HuH-7.5 (cell line): ENCODE results near the gene MYT1.
"Not testable (repeated sequence)": the region's sequence is repeated elsewhere in the genome, so short reads cannot be mapped to it uniquely, and the experiment has no call there.

ENCODE experiments used
- DNase-seq: peaks from one replicate; pipeline ENCODE4 v3.0.0; 2011; ENCODE audit warnings: low spot score

MYT1 gene

GRCh38 chr20:64164123-64164836, at the start of gene MYT1:
Gene MYT1 (plus strand): TSS chr20:64164452. CDS start chr20:64198862, 34,410 bp downstream.
- no peak for DNase-seq

DNA sequence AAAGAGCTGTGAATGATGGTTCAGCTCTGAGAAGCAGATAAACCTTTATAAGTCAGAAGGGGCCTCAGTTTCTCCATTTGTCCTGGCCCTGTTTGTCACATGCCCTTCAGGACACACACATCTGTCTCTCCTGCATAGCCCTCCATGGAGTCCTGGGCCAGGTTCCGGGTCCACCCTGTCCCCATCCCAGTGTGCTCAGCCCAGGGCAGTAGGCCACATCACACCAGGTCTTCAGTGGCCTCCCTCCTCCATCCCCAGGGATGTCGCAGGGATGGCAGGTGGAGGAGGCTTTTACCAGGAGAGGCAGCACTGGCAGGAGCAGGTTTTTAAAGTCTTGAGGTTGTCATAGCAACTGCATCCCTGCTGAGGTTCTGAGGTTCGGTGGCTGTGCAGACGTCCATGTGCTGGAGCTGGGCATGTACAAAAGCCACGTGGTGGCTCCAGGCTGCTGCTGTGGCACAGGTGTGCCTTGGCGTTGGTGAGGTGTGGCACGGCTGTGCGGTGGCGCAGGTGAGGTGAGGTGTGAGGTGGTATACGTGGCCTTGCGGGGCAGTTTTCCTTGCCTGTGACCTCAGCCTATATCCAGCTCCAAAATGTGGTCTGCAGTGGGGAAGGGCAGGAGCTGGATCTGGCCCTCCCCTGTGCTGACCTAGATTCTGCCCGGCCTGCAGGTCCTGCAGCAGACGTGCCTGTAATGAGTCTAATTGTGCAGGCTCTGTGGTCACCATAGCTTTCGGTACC, 48.9 kb upstream of the MYT1 start:
- no peak for DNase-seq

DNA sequence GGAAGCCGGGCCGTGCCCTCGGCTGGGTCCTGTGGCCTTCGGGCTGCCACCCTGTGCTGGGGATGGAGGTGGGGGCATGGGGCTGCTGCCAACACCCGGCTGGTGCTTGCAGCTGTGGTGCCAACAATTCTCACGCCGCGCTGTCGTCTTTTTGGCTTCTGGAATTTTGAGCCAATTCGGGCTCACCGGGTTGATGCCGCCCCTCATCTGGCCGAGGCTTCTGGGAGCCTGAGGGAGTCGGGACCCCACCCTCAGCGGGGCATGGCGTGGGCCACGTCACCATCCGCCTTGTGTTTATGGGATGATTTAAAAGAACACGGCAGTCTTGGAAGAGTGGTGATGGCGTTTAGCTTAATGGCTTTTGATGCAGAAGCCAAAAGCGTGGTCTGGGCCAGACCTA, 48.2 kb upstream of the MYT1 start:
- DNase-seq, result no peak

GRCh38 chr20:64116541-64117431, 47.5 kb upstream of the MYT1 start:
- no peak for DNase-seq

GRCh38 chr20:64117432-64117777, 46.8 kb upstream of the MYT1 start:
- DNase-seq, result not testable (repeated sequence)

- no peak for DNase-seq
Measured at GRCh38 chr20:64119301-64119680, 45.0 kb upstream of the MYT1 start.

- no peak for DNase-seq
Measured at GRCh38 chr20:64119681-64120341, 44.4 kb upstream of the MYT1 start.

GRCh38 chr20:64121586-64121985, 42.7 kb upstream of the MYT1 start:
- no peak for DNase-seq

- not testable (repeated sequence) for DNase-seq
Measured at GRCh38 chr20:64122927-64123326, 41.3 kb upstream of the MYT1 start.

DNA sequence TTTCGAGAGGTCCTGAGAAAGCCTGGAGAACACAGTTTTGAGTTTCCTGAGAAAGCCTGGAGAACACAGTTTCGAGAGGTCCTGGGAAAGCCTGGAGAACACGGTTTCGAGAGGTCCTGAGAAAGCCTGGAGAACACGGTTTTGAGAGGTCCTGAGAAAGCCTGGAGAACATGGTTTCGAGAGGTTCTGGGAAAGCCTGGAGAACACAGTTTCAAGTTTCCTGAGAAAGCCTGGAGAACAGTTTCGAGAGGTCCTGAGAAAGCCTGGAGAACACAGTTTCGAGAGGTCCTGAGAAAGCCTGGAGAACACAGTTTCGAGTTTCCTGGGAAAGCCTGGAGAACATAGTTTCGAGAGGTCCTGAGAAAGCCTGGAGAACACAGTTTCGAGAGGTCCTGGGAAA, 40.7 kb upstream of the MYT1 start:
- DNase-seq, result not testable (repeated sequence)

GRCh38 chr20:64129146-64129782, 35.0 kb upstream of the MYT1 start:
- DNase-seq, result no peak

DNA sequence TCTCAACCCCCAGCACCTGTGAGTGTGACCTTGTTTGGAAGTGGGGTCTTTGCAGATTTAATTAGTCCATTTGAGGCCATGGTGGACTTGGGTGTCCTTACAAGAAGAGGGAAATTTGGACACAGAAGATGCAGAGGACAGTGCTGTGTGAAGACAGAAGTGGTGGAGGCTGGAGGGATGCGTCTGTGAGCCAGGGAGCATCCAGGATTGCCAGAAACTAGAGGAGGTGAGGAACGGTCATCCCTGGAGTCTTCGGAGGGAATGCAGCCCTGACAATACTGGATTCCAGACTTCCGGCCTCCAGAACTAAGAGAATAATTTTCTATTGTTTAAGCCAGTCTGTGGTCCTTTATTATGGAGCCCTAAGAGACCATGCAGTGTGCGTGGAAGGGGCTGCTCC, 34.0 kb upstream of the MYT1 start:
- no peak for DNase-seq

DNA sequence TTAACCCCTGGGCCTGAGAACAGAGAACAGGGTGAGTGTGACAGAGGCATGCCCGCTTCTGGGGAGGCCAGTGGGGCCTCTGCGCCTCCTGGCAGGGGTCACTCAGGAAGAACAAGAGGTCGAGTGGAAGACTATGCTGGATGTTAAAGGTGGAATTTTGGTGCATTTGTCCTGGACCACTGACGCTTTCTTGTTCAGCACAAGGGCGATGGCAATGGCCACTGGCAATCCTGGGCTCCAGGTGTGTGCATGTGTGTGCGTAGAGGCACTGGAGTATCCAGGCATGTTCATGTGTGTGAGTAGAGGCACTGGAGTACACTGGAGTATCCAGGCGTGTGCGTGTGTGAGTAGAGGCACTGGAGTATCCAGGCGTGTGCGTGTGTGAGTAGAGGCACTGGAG, 33.4 kb upstream of the MYT1 start:
- DNase-seq, result no peak

- peak; percentile 59 for DNase-seq
Measured at GRCh38 chr20:64131406-64131805, 32.8 kb upstream of the MYT1 start.

- DNase-seq, result no peak
Measured at GRCh38 chr20:64133951-64134407, 30.3 kb upstream of the MYT1 start.

DNA sequence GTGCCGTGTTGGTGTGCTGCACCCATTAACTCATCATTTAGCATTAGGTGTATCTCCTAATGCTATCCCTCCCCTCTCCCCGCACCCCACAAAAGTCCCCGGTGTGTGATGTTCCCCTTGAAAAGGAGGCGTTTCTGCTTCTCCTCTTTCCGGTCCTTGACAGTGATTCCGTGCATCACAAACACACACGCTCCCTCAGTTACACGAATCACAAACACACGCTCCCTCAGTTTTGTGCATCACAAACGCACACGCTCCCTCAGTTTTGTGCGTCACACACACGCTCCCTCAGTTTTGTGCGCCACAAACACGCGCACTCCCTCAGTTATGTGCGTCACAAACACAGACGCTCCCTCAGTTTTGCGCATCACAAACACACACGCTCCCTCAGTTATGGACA, 29.5 kb upstream of the MYT1 start:
- not testable (repeated sequence) for DNase-seq

DNA sequence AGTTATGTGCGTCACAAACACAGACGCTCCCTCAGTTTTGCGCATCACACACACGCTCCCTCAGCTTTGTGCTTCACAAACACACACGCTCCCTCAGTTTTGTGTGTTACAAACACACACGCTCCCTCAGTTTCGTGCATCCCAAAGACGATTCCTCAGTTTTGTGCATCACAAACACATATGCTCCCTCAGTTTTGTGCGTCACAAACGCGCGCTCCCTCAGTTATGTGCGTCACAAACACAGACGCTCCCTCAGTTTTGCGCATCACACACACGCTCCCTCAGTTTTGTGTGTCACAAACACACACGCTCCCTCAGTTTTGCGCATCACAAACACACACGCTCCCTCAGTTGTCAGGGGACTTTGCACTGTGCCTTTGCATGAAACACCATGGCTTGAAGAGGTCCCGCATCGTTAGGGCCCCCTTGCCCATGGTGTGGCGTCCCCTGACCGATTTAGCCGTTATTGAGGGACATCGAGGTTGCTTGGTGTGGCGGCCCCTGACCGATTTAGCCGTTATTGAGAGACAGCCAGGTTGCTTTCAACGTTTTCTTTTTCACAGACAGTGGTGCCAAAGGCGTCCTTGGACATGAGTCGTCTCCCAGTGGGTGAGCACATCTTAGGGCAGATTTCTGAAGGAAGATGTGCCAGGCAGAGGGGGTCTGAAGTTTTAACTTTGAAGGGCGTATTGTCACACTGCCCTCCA, 28.1 kb upstream of the MYT1 start:
- no peak for DNase-seq

GRCh38 chr20:64137598-64138031, 26.6 kb upstream of the MYT1 start:
- DNase-seq, result no peak

GRCh38 chr20:64138276-64138815, 25.9 kb upstream of the MYT1 start:
- DNase-seq, result no peak

DNA sequence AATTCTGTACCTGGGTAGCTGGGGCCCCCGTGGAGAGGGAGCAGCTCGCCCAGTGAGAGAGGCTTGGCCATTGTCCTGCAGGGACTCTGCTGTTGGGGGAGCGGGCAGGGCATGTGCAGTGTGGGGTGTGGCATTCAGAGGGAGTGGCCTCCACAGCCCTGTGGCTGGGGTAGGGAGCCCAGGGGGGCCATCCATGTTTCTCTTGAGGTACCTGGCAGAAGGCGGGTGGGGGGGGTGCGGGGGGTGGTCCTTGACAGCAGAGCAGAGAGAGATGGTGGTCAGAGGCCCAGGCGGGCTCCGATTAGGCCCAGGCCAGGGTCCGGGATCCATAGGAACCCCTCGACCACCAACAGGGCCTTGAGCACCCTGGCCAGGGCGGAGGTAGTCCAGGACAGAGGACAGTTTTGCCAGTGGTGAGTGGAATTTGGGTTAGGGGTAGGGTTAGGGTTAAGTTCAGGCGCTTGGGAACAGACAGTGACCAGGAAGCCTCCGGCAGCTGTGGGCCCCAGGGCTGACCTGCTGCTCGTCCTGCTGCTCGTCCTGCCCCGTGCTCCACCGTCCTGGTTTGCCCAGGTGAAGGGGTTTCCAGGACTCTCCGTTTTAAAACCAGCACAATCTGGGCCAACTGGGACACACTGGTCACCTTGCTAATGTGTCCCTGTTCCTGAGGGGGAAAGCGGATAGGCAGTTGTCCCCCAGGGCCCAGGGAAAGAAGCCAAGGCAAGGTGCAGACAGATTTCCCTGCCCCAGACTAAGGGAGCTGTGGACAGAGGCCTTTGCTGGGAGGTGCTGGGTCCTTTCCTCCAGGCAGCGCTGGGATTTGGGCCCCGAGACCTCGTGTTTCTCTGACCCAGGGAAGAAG, 24.8 kb upstream of the MYT1 start:
- no peak for DNase-seq
